NT2/D1 (cell line): ENCODE results near the gene FGF1.

Source experiments
- DNase-seq: peaks from one replicate; pipeline ENCODE4 v3.0.0-alpha.2; 2011; ENCODE audit warnings: low read depth, low spot score
- H3K27me3 ChIP-seq: 2 replicates; pipeline ENCODE4 v1.6.0; 2011; ENCODE audit warnings: mild to moderate bottlenecking; ENCODE audit not compliant: insufficient read length, insufficient read depth
- H3K36me3 ChIP-seq: 2 replicates; pipeline ENCODE4 v1.6.1; 2011; ENCODE audit warnings: mild to moderate bottlenecking, low read length, mixed read lengths; ENCODE audit not compliant: insufficient read depth, insufficient read length
- H3K4me1 ChIP-seq: 2 replicates; pipeline ENCODE4 v1.5.1; 2011; ENCODE audit not compliant: insufficient read depth, insufficient read length
- H3K4me3 ChIP-seq: 2 replicates; pipeline ENCODE4 v1.5.1; 2011; ENCODE audit warnings: low read depth; ENCODE audit not compliant: insufficient read length
- H3K9ac ChIP-seq: 2 replicates; pipeline ENCODE4 v1.6.0; 2011; ENCODE audit warnings: low read depth; ENCODE audit not compliant: insufficient read length
- H3K9me3 ChIP-seq: 2 replicates; pipeline ENCODE4 v1.5.1; 2011; ENCODE audit warnings: mild to moderate bottlenecking, low read length; ENCODE audit not compliant: insufficient read depth
- SUZ12 ChIP-seq: IDR thresholded peaks from 2 replicates; pipeline ENCODE4 v1.6.1; 2011; ENCODE audit not compliant: insufficient read length, insufficient read depth; ENCODE audit errors: extremely low read depth
- YY1 ChIP-seq: IDR thresholded peaks from 2 replicates; pipeline ENCODE4 v1.6.1; 2011; ENCODE audit not compliant: insufficient read length, insufficient read depth
- ZNF274 ChIP-seq: IDR thresholded peaks from 2 replicates; pipeline ENCODE4 v1.6.1; 2011; ENCODE audit warnings: mild to moderate bottlenecking, low read depth, low read length

FGF1 gene

DNA sequence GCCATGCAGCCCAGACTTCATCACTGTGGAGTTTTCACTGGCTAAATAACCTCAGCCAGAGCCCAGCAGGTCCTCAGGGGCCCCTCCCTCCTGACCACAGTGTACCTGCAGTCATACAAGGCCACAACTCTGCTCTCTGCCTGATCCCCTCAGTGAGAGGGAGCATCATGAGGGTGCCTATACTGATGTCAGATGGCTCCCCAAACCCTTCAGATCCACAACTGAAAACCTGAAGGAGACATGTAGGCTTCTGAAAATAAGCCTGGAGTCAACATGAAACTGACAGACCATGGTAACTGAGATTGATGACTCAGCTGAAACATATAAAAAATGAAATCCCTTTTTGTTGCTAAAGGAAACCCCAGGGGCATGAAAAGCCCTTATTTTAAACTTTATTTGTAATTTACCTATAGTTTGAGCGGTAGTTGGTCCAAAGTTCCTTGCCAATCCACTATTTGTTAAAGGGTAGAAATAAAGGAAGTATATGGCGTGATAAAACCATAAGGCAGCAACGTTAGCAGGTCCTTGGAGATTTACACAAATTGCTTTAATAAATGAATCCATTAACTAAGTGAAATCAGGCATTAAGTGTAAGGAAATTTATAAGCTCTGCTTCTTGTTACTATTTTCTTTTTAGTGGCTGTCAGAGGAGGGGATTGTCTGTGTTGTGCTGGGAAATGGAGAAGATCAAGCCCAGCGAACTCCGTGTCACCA, 68.3 kb downstream of the FGF1 start:
- no peak overlapping the region for H3K9ac ChIP-seq
- no peak overlapping the region for H3K4me3 ChIP-seq
- no peaks in the 10 kb centered on the region for H3K27me3 ChIP-seq
- no peaks in the 10 kb centered on the region for H3K4me1 ChIP-seq
- DNase-seq: no peak
- peaks cover 7% of the 10 kb centered on the region for H3K36me3 ChIP-seq
- no peak for TF ChIP-seq ZNF274
- no peak for TF ChIP-seq YY1
- no peak for TF ChIP-seq SUZ12
- no peaks in the 10 kb centered on the region for H3K9me3 ChIP-seq

DNA sequence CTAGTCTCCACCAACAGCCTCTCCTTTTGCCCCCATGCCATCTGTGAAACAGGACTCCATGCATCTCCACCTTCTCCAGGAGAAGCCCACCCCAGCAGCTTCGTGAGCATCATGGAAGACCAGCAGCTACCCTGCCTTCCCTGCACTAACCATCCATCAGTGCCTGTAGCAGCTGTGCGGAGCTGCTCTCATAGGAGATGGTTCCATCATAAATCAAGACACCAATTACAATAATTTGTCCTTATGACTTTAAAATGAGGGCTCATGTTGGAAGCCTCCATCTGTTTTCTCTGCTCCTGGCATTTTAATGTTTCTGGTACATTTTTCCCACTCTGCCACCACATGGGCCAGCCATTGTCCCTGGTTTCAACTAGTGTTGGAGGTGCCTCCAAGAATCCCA, 69.9 kb downstream of the FGF1 start:
- no peak overlapping the region for H3K9ac ChIP-seq
- no peak for DNase-seq
- no peak overlapping the region for H3K4me3 ChIP-seq
- H3K4me1 ChIP-seq: no peaks in the 10 kb centered on the region
- no peaks in the 10 kb centered on the region for H3K27me3 ChIP-seq
- H3K36me3 ChIP-seq: peaks cover 7% of the 10 kb centered on the region
- TF ChIP-seq YY1 (no peak), ZNF274 (no peak), SUZ12 (no peak)
- no peaks in the 10 kb centered on the region for H3K9me3 ChIP-seq

DNA sequence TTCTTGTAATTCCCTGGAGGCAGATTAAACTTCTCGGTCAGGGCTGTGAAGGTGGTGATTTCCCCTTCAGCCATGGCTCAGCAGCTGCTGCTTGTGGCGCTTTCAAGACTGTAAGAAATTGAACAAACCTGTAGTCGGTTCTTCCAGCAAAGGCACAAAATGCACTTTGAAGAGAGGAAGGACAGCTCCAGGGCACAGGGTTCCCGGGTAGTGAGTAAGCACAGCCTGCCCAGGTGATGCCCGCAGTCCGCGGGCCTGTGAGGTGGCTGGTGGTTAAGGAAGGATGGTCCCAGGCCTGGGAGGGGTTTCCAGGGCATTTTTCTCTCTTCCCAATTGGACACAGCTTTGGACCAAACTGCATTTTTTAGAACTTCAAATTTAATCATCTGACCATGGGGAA, 71.8 kb downstream of the FGF1 start:
- no peak overlapping the region for H3K9ac ChIP-seq

DNA sequence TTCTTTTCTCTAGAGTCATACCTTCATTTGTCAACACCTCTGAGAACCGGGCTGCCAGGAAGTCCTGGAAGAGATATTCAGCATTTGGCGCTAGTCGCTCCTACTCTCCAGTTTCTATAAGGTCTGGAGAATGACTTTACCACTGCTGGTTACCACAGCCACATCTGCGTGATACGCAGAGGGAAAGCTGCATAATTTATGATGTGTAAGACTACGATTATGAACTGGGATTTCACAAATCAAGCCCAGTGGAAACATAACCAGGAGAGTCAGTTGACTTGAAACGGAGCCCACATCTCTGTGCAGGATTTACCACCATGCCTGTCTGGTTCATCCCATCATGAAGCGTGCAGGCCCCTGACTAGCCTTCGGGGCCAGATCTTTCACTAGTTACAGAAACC, 72.6 kb downstream of the FGF1 start:
- Histone ChIP-seq H3K27me3 (no peaks in the 10 kb centered on the region), H3K4me1 (no peaks in the 10 kb centered on the region), H3K36me3 (peaks cover 7% of the 10 kb centered on the region), H3K4me3 (no peak overlapping the region), H3K9ac (no peak overlapping the region), H3K9me3 (no peaks in the 10 kb centered on the region)
- DNase-seq: no peak
- TF ChIP-seq SUZ12 (no peak), YY1 (no peak), ZNF274 (no peak)

More for the DNA sequence above, 71.8 kb downstream of the FGF1 start:
- TF ChIP-seq ZNF274 (no peak), YY1 (no peak), SUZ12 (no peak)
- H3K9me3 ChIP-seq: no peaks in the 10 kb centered on the region
- H3K4me3 ChIP-seq: no peak overlapping the region
- no peaks in the 10 kb centered on the region for H3K4me1 ChIP-seq
- peaks cover 7% of the 10 kb centered on the region for H3K36me3 ChIP-seq
- DNase-seq: no peak
- no peaks in the 10 kb centered on the region for H3K27me3 ChIP-seq

DNA sequence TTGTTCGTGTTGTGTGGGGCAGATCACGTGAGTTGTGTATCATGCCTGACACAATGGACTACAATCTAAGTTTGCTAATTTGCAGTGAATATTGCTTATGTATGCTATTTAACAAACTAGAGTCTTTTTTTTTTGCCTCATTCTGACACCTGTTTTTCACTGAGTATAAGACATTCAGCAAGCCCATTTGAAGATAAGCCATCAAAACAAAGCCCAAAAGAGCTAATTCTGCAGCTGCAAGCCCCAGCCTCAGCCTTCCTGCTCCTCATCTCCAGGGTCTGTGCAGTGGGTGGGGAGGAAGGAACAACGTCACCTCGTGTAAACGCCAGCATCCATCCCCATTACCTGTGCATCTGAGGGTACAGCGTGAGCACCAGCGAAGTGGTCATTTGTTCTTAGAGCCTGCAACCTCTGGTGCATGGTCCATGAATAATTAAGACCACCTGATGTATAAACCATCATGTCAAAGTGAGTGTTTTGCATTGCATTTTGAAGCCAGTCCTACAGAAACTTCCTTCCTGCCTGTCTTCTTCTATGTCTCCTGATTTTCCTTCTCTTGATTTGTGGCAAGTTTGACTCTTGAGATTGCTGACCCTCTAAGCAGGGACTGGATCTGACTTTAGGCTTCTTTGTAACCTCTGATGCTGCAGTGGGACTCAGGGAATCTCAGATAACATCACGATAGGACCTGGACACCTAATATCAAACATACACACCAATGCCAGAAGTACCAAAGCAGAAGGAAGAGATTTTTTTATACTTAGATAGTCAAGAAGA, 73.2 kb downstream of the FGF1 start:
- Histone ChIP-seq H3K4me3 (no peak overlapping the region), H3K4me1 (no peaks in the 10 kb centered on the region), H3K27me3 (no peaks in the 10 kb centered on the region), H3K9ac (no peak overlapping the region), H3K36me3 (peaks cover 7% of the 10 kb centered on the region), H3K9me3 (no peaks in the 10 kb centered on the region)
- no peak for DNase-seq
- TF ChIP-seq SUZ12 (no peak), YY1 (no peak), ZNF274 (no peak)

DNA sequence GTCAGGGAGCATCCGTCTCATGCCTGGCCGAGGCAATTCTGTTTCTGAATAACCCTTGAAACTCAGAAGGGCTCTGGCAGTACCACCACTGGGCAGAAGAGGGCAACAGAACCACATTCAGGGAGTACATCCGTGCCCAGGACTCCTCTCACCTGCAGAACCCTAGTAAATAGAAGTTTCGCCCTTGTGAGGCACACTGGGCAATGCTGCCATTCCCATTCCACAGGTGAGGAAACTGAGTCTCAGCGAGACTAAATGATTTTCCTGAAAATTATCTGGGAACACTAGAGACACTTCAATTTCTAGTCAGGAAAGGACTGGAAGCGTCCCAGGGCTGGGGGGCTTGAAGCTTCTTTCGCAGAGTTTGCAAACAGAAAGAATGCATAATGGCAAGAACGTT, 74.7 kb downstream of the FGF1 start:
- Histone ChIP-seq H3K36me3 (peaks cover 7% of the 10 kb centered on the region), H3K27me3 (no peaks in the 10 kb centered on the region), H3K4me3 (no peak overlapping the region), H3K4me1 (no peaks in the 10 kb centered on the region), H3K9ac (no peak overlapping the region), H3K9me3 (no peaks in the 10 kb centered on the region)
- TF ChIP-seq SUZ12: no peak
- no peak for TF ChIP-seq YY1
- no peak for TF ChIP-seq ZNF274
- peak; percentile 57 for DNase-seq

DNA sequence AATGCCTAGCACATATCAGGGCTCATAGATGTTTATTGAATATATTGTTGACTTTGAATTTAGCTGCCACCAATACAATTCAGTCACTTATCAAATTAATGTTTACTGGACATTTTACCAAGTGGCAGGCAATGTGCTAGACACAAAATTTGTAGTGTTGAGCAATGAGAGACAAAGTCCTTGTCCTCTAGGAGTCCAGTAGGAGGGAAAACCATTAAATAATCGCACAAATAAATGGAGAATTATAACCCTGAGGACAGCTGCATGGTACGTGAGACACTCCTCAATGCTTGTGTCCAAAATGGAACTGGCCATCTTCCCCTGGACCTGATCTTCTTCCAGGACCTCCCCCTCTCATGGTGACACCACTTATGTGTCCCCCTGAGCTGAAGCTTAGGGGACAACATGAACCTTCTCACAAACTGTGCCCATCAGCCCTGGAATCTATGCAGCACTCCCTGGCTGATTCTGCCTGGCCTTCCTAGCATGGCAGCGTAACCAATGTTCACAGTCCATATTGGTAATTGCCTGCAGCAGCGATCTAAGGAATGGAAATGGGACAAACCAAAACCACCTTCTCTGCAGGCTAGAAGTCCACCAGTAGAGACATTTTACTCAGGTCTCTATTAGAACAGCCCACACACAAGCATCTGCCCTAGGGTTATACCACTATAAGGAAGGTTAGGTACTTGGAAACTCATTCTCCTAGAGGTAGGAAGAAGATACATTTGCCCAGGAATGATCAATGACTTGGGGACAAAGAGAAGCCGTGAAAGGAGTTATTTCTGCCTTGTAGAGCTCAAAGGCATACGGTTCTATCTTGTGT, 75.5 kb downstream of the FGF1 start:
- Histone ChIP-seq H3K4me3 (no peak overlapping the region), H3K4me1 (no peaks in the 10 kb centered on the region), H3K9me3 (no peaks in the 10 kb centered on the region), H3K9ac (no peak overlapping the region), H3K27me3 (no peaks in the 10 kb centered on the region), H3K36me3 (peaks cover 7% of the 10 kb centered on the region)
- no peak for TF ChIP-seq SUZ12
- TF ChIP-seq YY1: no peak
- TF ChIP-seq ZNF274: no peak
- no peak for DNase-seq
